ENCODE measurements around the gene KRT9.

DNA sequence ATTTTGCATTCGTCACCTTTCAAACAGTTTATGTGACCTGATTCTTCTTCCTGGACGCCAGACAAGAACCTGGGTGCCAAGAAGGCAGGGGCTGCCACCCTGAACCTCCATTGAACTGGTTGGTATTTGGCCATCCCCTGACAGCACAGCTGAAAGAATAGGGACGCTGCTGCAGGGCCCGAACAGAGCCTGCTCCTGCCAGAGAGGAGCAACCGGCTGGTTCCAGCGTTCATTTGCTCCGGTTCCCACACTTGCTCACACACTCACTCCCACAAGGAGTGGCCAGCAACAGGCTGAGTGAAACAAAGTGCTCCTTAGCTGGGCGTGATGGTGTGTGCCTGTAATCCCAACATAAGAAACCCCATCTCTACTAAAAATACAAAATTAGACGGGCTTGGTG lies 14.9 kb downstream of the KRT9 start:
- TF ChIP-seq POLR2A (IDR thresholded peaks at IDR 0.05): no peak
- TF ChIP-seq, protein P1, sequence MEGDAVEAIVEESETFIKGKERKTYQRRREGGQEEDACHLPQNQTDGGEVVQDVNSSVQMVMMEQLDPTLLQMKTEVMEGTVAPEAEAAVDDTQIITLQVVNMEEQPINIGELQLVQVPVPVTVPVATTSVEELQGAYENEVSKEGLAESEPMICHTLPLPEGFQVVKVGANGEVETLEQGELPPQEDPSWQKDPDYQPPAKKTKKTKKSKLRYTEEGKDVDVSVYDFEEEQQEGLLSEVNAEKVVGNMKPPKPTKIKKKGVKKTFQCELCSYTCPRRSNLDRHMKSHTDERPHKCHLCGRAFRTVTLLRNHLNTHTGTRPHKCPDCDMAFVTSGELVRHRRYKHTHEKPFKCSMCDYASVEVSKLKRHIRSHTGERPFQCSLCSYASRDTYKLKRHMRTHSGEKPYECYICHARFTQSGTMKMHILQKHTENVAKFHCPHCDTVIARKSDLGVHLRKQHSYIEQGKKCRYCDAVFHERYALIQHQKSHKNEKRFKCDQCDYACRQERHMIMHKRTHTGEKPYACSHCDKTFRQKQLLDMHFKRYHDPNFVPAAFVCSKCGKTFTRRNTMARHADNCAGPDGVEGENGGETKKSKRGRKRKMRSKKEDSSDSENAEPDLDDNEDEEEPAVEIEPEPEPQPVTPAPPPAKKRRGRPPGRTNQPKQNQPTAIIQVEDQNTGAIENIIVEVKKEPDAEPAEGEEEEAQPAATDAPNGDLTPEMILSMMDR (IDR thresholded peaks at IDR 0.05): no peak
- TF ChIP-seq POLR2AphosphoS5 (IDR thresholded peaks at IDR 0.05): no peak

Measured in prostate gland (tissue), 2 donors.